Measurements from ENCODE around the gene INPP4A. TPM values are rescaled to one million over a fixed set of nuclear protein-coding genes. Genes with fewer than 3 reads are reported as not detected.

Gene INPP4A
- total RNA-seq, 4 donors from 2014 or later: 30.2 to 45.1 (median 37.8) TPM

DNA sequence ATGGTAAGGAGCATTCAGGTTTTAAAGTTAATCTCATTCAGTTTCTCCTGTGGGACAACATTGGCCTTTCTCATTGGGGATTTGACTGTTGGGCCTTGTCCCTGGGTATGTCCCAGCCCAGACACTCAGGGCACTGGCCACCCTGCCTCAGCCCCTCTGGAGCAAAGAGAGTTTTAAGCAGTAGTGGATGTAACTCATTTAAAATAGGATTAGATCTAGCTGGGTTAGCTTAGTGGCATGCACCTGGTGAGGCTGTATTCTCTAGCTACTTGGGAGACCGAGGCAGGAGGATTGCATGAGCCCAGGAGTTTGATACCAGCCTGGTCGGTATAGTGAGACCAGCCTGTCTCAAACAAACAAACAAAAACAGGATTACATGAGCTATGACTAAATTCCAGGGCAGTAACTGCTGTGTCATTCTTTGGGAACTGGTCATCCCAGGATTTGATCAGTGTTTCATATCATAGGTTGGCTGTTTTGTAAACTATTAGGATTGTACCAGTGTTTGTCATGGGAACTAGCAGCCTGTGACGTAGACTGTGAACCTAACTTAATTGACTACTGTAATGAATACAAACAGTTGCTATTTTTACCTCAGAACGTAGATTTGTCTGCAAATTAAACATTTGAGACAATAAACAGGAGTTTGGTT is 12.5 kb downstream of the INPP4A start:
- Histone ChIP-seq H3K4me3 (no peak overlapping the region), H3K9me3 (no peaks in the 10 kb centered on the region), H3K27me3 (no peaks in the 10 kb centered on the region), H3K27ac (peak overlapping the region in 3 of 4 donors; percentile 2 to 32 (median 15)), H3K36me3 (peaks cover 0 to 9% of the 10 kb centered on the region in 2 donors), H3K4me1 (peaks cover 3 to 96% (median 38%) of the 10 kb centered on the region in 3 donors)
- TF ChIP-seq POLR2A (IDR thresholded peaks at IDR 0.05): no peak
- TF ChIP-seq EP300 (IDR thresholded peaks at IDR 0.05): no peak
- TF ChIP-seq POLR2AphosphoS5 (IDR thresholded peaks at IDR 0.05): peak; percentile 37
- 59 to 64% methylated on average over 4 of the region's 4 CpGs for WGBS, 2 donors (ENCODE audit: low coverage in 1 of 2)
- no peak for ATAC-seq

GRCh38 chr2:98458207-98458606 is 13.5 kb downstream of the INPP4A start:
- Histone ChIP-seq H3K36me3 (peaks cover 0 to 9% of the 10 kb centered on the region in 2 donors), H3K4me1 (peaks cover 3 to 88% (median 38%) of the 10 kb centered on the region in 3 donors), H3K27ac (no peak overlapping the region), H3K4me3 (no peak overlapping the region), H3K27me3 (no peaks in the 10 kb centered on the region), H3K9me3 (no peaks in the 10 kb centered on the region)
- 73 to 76% methylated on average over 4 of the region's 4 CpGs for WGBS, 2 donors (ENCODE audit: low coverage in 1 of 2)
- ATAC-seq: no peak
- TF ChIP-seq POLR2AphosphoS5 (IDR thresholded peaks at IDR 0.05): no peak
- TF ChIP-seq POLR2A (IDR thresholded peaks at IDR 0.05): no peak

DNA sequence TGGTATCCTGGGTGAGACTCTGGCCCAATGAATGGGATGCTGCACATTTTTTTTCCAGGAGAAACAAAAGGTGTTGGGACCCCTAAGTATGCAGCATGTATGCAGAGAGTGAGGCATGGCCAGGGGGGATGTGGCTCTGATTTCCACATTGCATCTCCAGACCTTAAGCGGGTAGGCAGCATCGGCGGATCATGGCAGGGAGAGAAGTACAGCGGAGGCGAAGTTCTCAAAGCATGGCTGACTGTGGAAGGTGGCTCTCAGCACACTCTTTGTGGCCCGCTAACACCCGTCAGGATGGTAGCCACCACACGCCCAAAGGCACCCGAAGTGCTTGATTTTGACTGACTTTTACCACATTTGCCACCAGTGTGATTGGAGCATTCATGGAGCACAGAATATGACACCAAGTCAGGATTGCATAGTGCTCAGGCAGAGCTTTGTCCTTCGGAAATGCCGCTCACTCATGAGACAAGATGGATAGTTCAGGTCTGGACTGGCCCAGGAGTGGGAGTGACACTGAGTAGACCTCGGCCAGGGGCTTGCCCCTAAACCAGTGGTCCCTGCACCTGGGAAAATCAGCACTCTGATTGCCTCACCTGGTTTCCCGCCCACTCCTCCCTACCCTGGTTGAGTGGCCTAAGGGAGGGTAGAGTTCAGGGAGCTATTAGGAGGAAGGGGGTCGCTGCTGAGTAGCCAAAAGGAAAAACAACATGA is 14.2 kb downstream of the INPP4A start:
- no peak for ATAC-seq
- H3K4me1 ChIP-seq: peaks cover 3 to 89% (median 41%) of the 10 kb centered on the region in 3 donors

GRCh38 chr2:98459496-98460175 is 15.0 kb downstream of the INPP4A start:
- H3K27me3 ChIP-seq: no peaks in the 10 kb centered on the region
- H3K27ac ChIP-seq: no peak overlapping the region
- peaks cover 7 to 89% (median 35%) of the 10 kb centered on the region in 3 donors for H3K4me1 ChIP-seq
- peaks cover 0 to 9% of the 10 kb centered on the region in 2 donors for H3K36me3 ChIP-seq
- no peak for ATAC-seq
- no peaks in the 10 kb centered on the region for H3K9me3 ChIP-seq
- no peak overlapping the region for H3K4me3 ChIP-seq
- TF ChIP-seq POLR2AphosphoS5 (IDR thresholded peaks at IDR 0.05): no peak
- no peak for TF ChIP-seq EP300 (IDR thresholded peaks at IDR 0.05)
- no peak for TF ChIP-seq POLR2A (IDR thresholded peaks at IDR 0.05)
- TF ChIP-seq, protein P1, sequence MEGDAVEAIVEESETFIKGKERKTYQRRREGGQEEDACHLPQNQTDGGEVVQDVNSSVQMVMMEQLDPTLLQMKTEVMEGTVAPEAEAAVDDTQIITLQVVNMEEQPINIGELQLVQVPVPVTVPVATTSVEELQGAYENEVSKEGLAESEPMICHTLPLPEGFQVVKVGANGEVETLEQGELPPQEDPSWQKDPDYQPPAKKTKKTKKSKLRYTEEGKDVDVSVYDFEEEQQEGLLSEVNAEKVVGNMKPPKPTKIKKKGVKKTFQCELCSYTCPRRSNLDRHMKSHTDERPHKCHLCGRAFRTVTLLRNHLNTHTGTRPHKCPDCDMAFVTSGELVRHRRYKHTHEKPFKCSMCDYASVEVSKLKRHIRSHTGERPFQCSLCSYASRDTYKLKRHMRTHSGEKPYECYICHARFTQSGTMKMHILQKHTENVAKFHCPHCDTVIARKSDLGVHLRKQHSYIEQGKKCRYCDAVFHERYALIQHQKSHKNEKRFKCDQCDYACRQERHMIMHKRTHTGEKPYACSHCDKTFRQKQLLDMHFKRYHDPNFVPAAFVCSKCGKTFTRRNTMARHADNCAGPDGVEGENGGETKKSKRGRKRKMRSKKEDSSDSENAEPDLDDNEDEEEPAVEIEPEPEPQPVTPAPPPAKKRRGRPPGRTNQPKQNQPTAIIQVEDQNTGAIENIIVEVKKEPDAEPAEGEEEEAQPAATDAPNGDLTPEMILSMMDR (IDR thresholded peaks at IDR 0.05): no peak
- whole genome bisulfite sequencing, 2 donors (ENCODE audit: low coverage in 1 of 2): 63 to 64% methylated on average over 2 of the region's 3 CpGs

More for the DNA sequence above, 14.2 kb downstream of the INPP4A start:
- Histone ChIP-seq H3K36me3 (peaks cover 0 to 9% of the 10 kb centered on the region in 2 donors), H3K27ac (no peak overlapping the region), H3K27me3 (no peaks in the 10 kb centered on the region), H3K9me3 (no peaks in the 10 kb centered on the region), H3K4me3 (no peak overlapping the region)
- TF ChIP-seq, protein P1 (IDR thresholded peaks at IDR 0.05): no peak
- no peak for TF ChIP-seq POLR2AphosphoS5 (IDR thresholded peaks at IDR 0.05)
- TF ChIP-seq EP300 (IDR thresholded peaks at IDR 0.05): no peak
- no peak for TF ChIP-seq POLR2A (IDR thresholded peaks at IDR 0.05)
- 87 to 90% methylated on average over 2 to 5 of the region's 14 CpGs for WGBS, 2 donors (ENCODE audit: low coverage in 1 of 2)

DNA sequence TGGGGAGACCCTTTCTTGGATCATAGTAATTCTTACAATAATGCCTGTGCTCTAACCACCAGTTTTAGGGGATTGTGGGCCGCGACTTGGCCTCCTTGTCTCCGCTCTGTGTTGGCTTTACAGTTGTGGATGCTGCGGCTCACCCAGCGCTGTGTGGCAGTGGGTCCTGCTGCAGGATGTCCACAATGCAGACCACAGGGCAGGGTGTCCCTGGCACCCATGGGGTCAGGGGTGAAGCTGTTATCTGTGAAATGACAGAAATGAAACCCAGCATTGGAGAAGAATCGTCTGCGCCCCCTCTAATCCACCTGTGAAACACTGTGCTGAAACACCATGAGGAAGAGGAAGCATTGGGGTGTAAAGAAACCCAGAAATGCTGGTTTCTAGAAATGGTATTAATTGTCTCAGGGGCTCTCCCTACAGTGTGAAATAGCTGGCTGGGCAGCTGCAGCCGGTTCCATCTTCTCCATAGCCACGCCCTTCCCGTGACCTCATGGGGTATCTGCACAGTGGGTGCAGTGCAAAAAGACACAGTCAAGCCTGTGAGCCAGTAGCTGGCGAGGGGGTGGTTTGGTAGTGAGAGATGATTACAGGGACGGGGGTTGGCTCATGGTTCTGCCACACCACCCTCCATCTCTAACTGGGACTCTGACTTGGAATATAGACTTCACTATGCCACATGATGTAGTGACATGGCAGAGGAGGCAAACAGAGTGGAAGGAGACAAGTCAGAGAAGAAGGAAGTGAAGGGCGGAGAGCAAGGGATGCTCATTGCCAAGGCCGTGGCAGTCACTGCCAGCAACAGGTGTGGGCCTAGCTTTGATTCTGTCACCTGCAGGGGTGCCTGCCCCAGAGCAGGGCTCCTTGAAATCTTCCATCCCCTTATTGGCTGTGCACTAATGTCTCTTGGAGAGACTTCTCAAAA is 16.2 kb downstream of the INPP4A start:
- TF ChIP-seq EP300 (IDR thresholded peaks at IDR 0.05) (no peak), POLR2A (IDR thresholded peaks at IDR 0.05) (no peak)
- TF ChIP-seq, protein P1 (IDR thresholded peaks at IDR 0.05): no peak
- Histone ChIP-seq H3K27ac (peak overlapping the region in 1 of 4 donors; percentile 6), H3K27me3 (no peaks in the 10 kb centered on the region), H3K4me1 (peaks cover 7 to 89% (median 31%) of the 10 kb centered on the region in 3 donors), H3K9me3 (no peaks in the 10 kb centered on the region), H3K4me3 (no peak overlapping the region), H3K36me3 (peaks cover 0 to 8% of the 10 kb centered on the region in 2 donors)
- no peak for ATAC-seq
- WGBS, 2 donors (ENCODE audit: low coverage in 1 of 2): 64 to 87% methylated on average over 4 to 6 of the region's 14 CpGs
